ENCODE results near the gene SHC2. TPM values are rescaled to one million over a fixed set of nuclear protein-coding genes. Genes with fewer than 3 reads are reported as not detected.
A peak's percentile ranks its signal among the peaks of the same experiment; 100 is the strongest.

The SHC2 gene
- total and polyA plus RNA-seq, 9 of the 15 experiments (the other 6 are each of a cell fraction or from before 2014, with no cell fraction given) = 0.14 to 0.36 (median 0.17) TPM; not detected in 5

GRCh38 chr19:374886-375235 lies 86.0 kb downstream of the SHC2 start:
- 5% methylated on average over 17 of the region's 17 CpGs for WGBS (ENCODE audit: insufficient coverage, low coverage, missing lambda C conversion rate)
- intact Hi-C loops (cut with micrococcal nuclease) = no loop called here
- ChIA-PET POLR2A (interaction anchor here (1.0 kb wide), 2 partner anchors 13 to 95 kb away, joined by 4 to 5 read pairs; no protein-coding TSS in a partner anchor), CTCF (ENCODE audit: low intra/inter-chr PET ratio) (no interaction called here)
- Histone ChIP-seq H3K4me3 (no peak overlapping the region), H3K9ac (ENCODE audit: insufficient read depth in 1 of 2, low read depth in 2 of 2, low read length in 2 of 2) (no peak overlapping the region), H3K27ac (ENCODE audit: extremely low read depth, low read depth, low read length) (no peak overlapping the region), H3K27me3 (ENCODE audit: control insufficient read depth in 2 of 2, insufficient read depth in 2 of 2, low read length in 2 of 2) (peaks cover 49 to 77% of the 10 kb centered on the region in 2 experiments), H3K4me2 (ENCODE audit: insufficient read depth, low read length) (no peak overlapping the region), H3K9me3 (replicated peaks; ENCODE audit: control insufficient read depth, insufficient read depth, low read depth, low read length) (no peaks in the 10 kb centered on the region), H3K9me1 (ENCODE audit: control insufficient read depth, insufficient read depth, low read length) (no peaks in the 10 kb centered on the region), H3K36me3 (ENCODE audit: control insufficient read depth, insufficient read depth, low read length) (no peaks in the 10 kb centered on the region), H4K20me1 (replicated peaks; ENCODE audit: control insufficient read depth, insufficient read depth, low read length) (no peaks in the 10 kb centered on the region; the same call in 1 of the 2 replicates), H3K4me1 (replicated peaks in 1 of 2; ENCODE audit: control insufficient read depth in 2 of 2, insufficient read depth in 2 of 2, low read length in 2 of 2) (peaks cover 0 to 49% of the 10 kb centered on the region in 2 experiments; a peak in 3 of 5 replicates), H3K79me2 (ENCODE audit: control insufficient read depth, insufficient read depth, low read length) (no peaks in the 10 kb centered on the region), H2AFZ (ENCODE audit: low read depth, low read length) (no peak overlapping the region)
- ATAC-seq = no peak
- TF ChIP-seq GATAD2A (IDR thresholded peaks at IDR 0.05) (no peak), NFYB (IDR thresholded peaks at IDR 0.05; ENCODE audit: extremely low read depth, insufficient read length) (peak; percentile 12), IRF2 (CRISPR knock-in tag; IDR thresholded peaks at IDR 0.05) (no peak), ZBTB11 (CRISPR knock-in tag; IDR thresholded peaks at IDR 0.05) (no peak), NR4A1 (CRISPR knock-in tag; IDR thresholded peaks at IDR 0.05) (no peak), NR4A1 (tag; IDR thresholded peaks at IDR 0.05) (no peak), CHD2 (IDR thresholded peaks at IDR 0.05; ENCODE audit: low read depth, low read length) (no peak)
- in situ Hi-C loops (cut with MboI) = no loop called here
- peak in 1 of 4 experiments; percentile 38 for DNase-seq (ENCODE audit: extremely low read depth in 1 of 4, low spot score in 3 of 4)
- BruUV-seq (replicated peaks) = no TSS peak
- no peak for FAIRE-seq

Data from K562 (cell line).